Measurements from ENCODE around the gene DOCK1. TPM values are rescaled to one million over a fixed set of nuclear protein-coding genes. Genes with fewer than 3 reads are reported as not detected.

The DOCK1 gene
- total and polyA plus RNA-seq, 2 donors from 2014 or later: 15.8 to 81.7 TPM

- H3K9me3 ChIP-seq (ENCODE audit: control insufficient read depth in 2 of 3, insufficient read depth in 1 of 3, low read length in 3 of 3): peaks cover 0 to 10% (median 1%) of the 10 kb centered on the region in 3 donors
- no peak overlapping the region for H3K9ac ChIP-seq (ENCODE audit: low read length in 3 of 3)
- intact Hi-C loops (cut with DNase I): no loop called here
- no peaks in the 10 kb centered on the region for H3K36me3 ChIP-seq (ENCODE audit: control insufficient read depth in 2 of 3, insufficient read depth in 3 of 3, low read length in 3 of 3)
- FAIRE-seq (no peak), DNase-seq (no peak)
- TF ChIP-seq CTCF (IDR thresholded peaks at IDR 0.05; ENCODE audit: borderline replicate concordance, extremely low read depth, insufficient read depth): no peak
- no peaks in the 10 kb centered on the region for H3K27me3 ChIP-seq (ENCODE audit: control insufficient read depth, insufficient read depth, low read length)
- no peak overlapping the region for H3K27ac ChIP-seq (ENCODE audit: low read depth in 2 of 2, low read length in 2 of 2)
- no peak overlapping the region for H3K4me3 ChIP-seq (ENCODE audit: low read length in 3 of 3)
- H3K4me1 ChIP-seq (ENCODE audit: control insufficient read depth in 2 of 3, insufficient read depth in 2 of 3, low read depth in 1 of 3, low read length in 3 of 3): no peaks in the 10 kb centered on the region
Measured at GRCh38 chr10:127290850-127291249, 385.6 kb downstream of the DOCK1 start.

GRCh38 chr10:127291329-127291728, 386.1 kb downstream of the DOCK1 start:
- H3K27me3 ChIP-seq (ENCODE audit: control insufficient read depth, insufficient read depth, low read length): no peaks in the 10 kb centered on the region
- intact Hi-C loops (cut with DNase I): no loop called here

GRCh38 chr10:127292888-127293287, 387.7 kb downstream of the DOCK1 start:
- intact Hi-C loops (cut with DNase I): no loop called here

More at GRCh38 chr10:127291329-127291728, 386.1 kb downstream of the DOCK1 start:
- no peaks in the 10 kb centered on the region for H3K4me1 ChIP-seq (ENCODE audit: control insufficient read depth in 2 of 3, insufficient read depth in 2 of 3, low read depth in 1 of 3, low read length in 3 of 3)
- no peak for TF ChIP-seq CTCF (IDR thresholded peaks at IDR 0.05; ENCODE audit: borderline replicate concordance, extremely low read depth, insufficient read depth)
- no peak overlapping the region for H3K9ac ChIP-seq (ENCODE audit: low read length in 3 of 3)
- FAIRE-seq (no peak), DNase-seq (no peak)
- no peak overlapping the region for H3K4me3 ChIP-seq (ENCODE audit: low read length in 3 of 3)
- peaks cover 0 to 10% (median 1%) of the 10 kb centered on the region in 3 donors for H3K9me3 ChIP-seq (ENCODE audit: control insufficient read depth in 2 of 3, insufficient read depth in 1 of 3, low read length in 3 of 3)
- no peak overlapping the region for H3K27ac ChIP-seq (ENCODE audit: low read depth in 2 of 2, low read length in 2 of 2)
- H3K36me3 ChIP-seq (ENCODE audit: control insufficient read depth in 2 of 3, insufficient read depth in 3 of 3, low read length in 3 of 3): no peaks in the 10 kb centered on the region

More at GRCh38 chr10:127292888-127293287, 387.7 kb downstream of the DOCK1 start:
- H3K36me3 ChIP-seq (ENCODE audit: control insufficient read depth in 2 of 3, insufficient read depth in 3 of 3, low read length in 3 of 3): no peaks in the 10 kb centered on the region
- no peak overlapping the region for H3K27ac ChIP-seq (ENCODE audit: low read depth in 2 of 2, low read length in 2 of 2)
- no peak for DNase-seq
- H3K4me1 ChIP-seq (ENCODE audit: control insufficient read depth in 2 of 3, insufficient read depth in 2 of 3, low read depth in 1 of 3, low read length in 3 of 3): no peaks in the 10 kb centered on the region
- H3K4me3 ChIP-seq (ENCODE audit: low read length in 3 of 3): no peak overlapping the region
- no peak for TF ChIP-seq CTCF (IDR thresholded peaks at IDR 0.05; ENCODE audit: borderline replicate concordance, extremely low read depth, insufficient read depth)
- peaks cover 0 to 5% (median 1%) of the 10 kb centered on the region in 3 donors for H3K9me3 ChIP-seq (ENCODE audit: control insufficient read depth in 2 of 3, insufficient read depth in 1 of 3, low read length in 3 of 3)
- FAIRE-seq: no peak
- no peaks in the 10 kb centered on the region for H3K27me3 ChIP-seq (ENCODE audit: control insufficient read depth, insufficient read depth, low read length)
- H3K9ac ChIP-seq (ENCODE audit: low read length in 3 of 3): no peak overlapping the region
